Measurements from ENCODE around the gene ZNF345.

Gene ZNF345

DNA sequence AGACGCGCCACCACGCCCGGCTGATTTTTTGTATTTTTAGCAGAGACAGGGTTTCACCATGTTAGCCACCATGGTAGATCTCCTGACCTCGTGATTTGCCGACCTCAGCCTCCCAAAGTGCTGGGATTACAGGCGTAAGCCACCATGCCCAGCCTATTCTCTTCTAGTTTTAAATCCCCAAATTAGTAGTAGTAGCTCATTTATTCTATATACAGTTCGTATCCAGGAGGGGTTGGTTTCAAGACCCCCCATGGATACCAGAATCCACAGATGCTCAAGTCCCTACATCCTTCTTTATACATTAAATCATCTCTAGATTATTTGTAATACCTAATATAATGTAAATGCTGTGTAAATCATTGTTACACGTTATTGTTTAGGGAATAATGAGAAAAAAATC lies 67.4 kb downstream of the ZNF345 start:
- DNase-seq = no peak
